HG02642 (cell line): ENCODE measurements around the gene KNDC1.
A peak's percentile ranks its signal among the peaks of the same experiment; 100 is the strongest.

Experiments used
- ATAC-seq: cut with Tn5 transposase; IDR thresholded peaks from one replicate; pipeline ENCODE4 v1.9.1; 2021; ENCODE audit warnings: mild to moderate bottlenecking; ENCODE audit not compliant: unreplicated experiment, poor library complexity

The KNDC1 gene

GRCh38 chr10:133270773-133271297 is 110.8 kb downstream of the KNDC1 start:
- no peak for ATAC-seq

- no peak for ATAC-seq
These were observed 111.7 kb downstream of the KNDC1 start for GRCh38 chr10:133271521-133272300.

DNA sequence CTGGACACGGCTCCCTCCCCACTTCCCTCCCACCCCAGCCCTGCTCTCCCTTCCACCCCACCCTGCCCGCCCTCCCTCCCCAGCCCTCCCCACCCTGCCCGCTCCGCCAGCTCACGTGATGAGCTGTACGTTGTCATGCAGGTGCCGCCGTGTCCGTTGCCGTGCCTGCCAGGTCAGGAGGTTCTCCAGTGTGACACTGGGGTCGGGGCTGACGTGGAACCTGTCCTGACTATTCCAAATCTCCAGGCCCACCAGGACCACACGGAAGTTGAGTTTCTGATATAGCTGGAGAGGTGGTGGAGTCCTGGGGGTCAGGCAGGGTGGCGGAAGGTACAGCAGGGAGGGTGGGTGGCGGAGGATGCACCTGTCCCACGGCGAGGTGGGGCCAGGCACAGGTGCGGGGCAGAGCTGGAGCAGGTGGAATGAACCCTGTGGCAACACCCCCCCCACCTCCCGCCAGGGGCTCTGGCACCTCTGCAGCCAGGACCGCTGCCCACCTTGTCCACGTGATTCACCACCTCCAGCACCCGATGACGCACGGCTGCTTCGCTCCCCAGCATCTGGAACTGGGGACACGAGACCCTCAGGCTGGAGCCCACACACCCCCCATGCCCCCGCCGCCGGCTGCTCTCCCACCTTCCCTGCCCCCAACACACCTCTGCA is 112.4 kb downstream of the KNDC1 start:
- ATAC-seq, result no peak

DNA sequence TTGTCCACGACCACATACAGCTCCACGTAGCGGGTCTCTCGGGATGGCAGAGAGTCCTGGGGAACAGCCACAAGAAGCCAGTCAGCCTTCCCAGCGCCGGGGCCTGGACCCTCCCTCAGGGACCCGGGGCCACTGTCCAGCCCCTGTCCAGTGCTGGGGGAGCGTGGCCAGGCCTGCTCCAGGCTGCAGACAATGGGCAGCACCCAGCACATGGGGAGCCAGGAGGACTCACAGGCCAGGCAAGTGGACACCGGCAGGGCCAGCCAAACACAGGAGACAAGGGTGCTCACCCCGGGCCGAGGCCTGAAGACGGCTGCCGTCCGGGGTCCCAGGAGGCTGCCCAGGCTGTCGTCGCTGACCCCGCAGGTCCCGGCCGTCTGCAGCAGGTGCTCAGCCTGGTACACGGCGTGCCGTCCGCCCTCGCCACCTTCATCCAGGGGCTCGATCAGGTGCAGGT is 113.0 kb downstream of the KNDC1 start:
- no peak for ATAC-seq

DNA sequence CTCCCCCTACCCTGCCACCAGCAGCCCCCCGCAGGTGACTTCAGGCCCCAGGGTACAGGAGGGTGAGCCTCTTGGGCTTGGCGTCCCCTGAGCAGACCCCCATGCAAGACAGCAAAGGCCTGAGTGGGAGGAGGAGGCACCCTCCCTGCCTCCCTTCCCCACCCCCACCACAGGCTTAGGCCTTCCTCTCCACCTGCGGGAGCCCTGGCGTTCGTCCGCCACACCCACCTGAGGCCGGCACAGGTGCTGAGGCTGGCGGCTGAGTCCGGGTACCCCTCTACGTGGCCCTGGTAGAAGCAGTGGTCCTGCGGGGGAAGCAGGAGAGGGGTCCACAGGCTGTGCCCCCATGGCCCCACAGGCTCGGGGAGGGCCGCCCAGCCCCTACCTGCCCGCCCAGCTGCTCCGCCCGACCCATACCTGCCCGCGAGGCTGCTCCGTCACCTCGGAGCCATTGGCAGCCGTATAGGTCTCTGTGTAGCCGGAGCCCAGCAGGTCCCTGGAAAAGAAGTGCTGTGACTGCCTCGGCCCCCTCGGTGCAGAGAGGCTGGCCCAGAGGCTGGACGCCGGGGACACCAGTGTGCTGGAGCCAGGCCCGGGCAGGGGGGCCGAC is 113.6 kb downstream of the KNDC1 start:
- no peak for ATAC-seq

- peak; percentile 59 for ATAC-seq
These were observed 115.0 kb downstream of the KNDC1 start for GRCh38 chr10:133274751-133275683.

DNA sequence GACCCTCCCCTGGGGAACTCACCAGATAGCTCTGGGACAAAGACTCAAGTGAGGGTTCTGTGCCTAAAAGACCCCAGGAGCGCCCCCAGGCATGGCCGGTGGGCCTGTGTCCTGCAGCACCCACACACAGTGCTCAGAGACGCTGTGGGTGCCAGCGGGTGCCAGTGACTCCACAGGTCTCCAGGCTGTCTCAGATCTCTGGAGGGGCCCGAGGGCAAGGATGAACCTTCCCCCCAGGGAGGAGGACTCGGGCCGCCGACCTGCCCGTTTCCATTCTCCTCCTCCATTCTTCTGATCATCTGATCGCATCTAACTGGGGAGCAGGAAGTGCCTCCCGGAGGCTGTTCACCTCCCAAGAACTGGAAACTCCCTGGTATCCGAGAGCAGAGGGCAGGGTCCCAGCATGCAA is 115.7 kb downstream of the KNDC1 start:
- ATAC-seq, result peak; percentile 32
